Ovary (tissue), 9 donors: ENCODE data around the gene EEIG1. TPM values are rescaled to one million over a fixed set of nuclear protein-coding genes. Genes with fewer than 3 reads are reported as not detected.

Experiments used
- DNase-seq, 5 donors: peaks; one replicate each; pipeline ENCODE4 v3.0.0-alpha.2; 2019 to 2020
- H3K27ac ChIP-seq, 2 donors: fragments of 200-600 bp; one replicate each; pipeline versions ENCODE4 v1.5.1 to v1.8.0; 2019 to 2022
- H3K27me3 ChIP-seq: fragments of 200-600 bp; one replicate; pipeline ENCODE4 v1.8.0; 2022
- H3K36me3 ChIP-seq: fragments of 200-600 bp; sonication (generic); one replicate; pipeline ENCODE4 v1.5.1; 2019
- H3K4me1 ChIP-seq: one replicate; pipeline ENCODE4 v1.8.1; 2013; ENCODE audit warnings: mild to moderate bottlenecking, moderate library complexity; ENCODE audit not compliant: insufficient read depth
- H3K4me3 ChIP-seq: fragments of 200-600 bp; sonication (generic); one replicate; pipeline ENCODE4 v1.5.1; 2017
- H3K9me3 ChIP-seq, 2 donors: fragments of 200-600 bp in 1 of 2; sonication (generic) in 1 of 2; one replicate each; pipeline versions ENCODE4 v1.5.1 to v1.8.1; 2013 to 2019; ENCODE audit warnings: mild to moderate bottlenecking in 1 of 2, moderate library complexity in 1 of 2
- CTCF ChIP-seq, 3 donors: fragments of 450-650 bp in 2 of 3; fragments of 200-600 bp in 1 of 3; IDR thresholded peaks; one replicate each; pipeline versions ENCODE4 v1.5.1 to v1.8.0; 2016 to 2022; ENCODE audit warnings: antibody characterized with exemption in 3 of 3, mild to moderate bottlenecking in 1 of 3
- EP300 ChIP-seq: sonication (generic); formaldehyde crosslinking; IDR thresholded peaks from one replicate; pipeline ENCODE4 v1.6.1; 2017; ENCODE audit warnings: antibody characterized with exemption
- POLR2A ChIP-seq: fragments of 450-650 bp; IDR thresholded peaks from one replicate; pipeline ENCODE4 v1.6.1; 2017; ENCODE audit warnings: antibody characterized with exemption, mild to moderate bottlenecking, moderate library complexity
- WGBS, 3 donors: extraction: QIAGEN DNeasy Blood & Tissue Kit in 1 of 3; methylation state at CpG; one replicate each; pipeline versions ENCODE4 v1.1.5 to v1.1.7; 2013 to 2017; 5-methylcytosine and 5-hydroxymethylcytosine counted together
- intact Hi-C, 4 donors: fragments of 100-400 bp; cut with DNase I; formaldehyde crosslinking; loops; one replicate each; pipeline versions ENCODE4 v1.11.0 to v1.15.1; 2022 to 2023
- polyA plus RNA-seq, 2 donors: library from polyadenylated mRNA; stranded (reverse); fragments of 200-250 nt in 1 of 2; fragments of 350-450 nt in 1 of 2; fragmentation: Illumina TruSeq in 1 of 2; extraction: RNeasy Lipid Tissue Mini Kit (QIAGEN cat#74804) in 1 of 2; gene quantifications; one replicate each; pipeline ENCODE4 v1.2.3, GENCODE V29; 2013 to 2014
- total RNA-seq, 7 donors: library from RNA; depleted of rRNA in 2 of 7; stranded (reverse); fragments of >200 nt in 2 of 7; fragmentation: NEBNext Ultra II Directional in 3 of 7; extraction: Animal tissue kit (Norgen Biotek cat#: 25700) in 3 of 7; gene quantifications; one replicate each; pipeline versions ENCODE4 v1.1.0 to v1.2.4, GENCODE V29; 2016 to 2023
- donor health status: DM: no; HTN: no; CAD: no; lungs with moderate emphysema.
- donor health status: DM: no; HTN: no; CAD: no.
- donor health status: Bipolar disorder and iron deficiency.
- donor health status: DM: yes; HTN: yes; CAD: no.
- donor health status: DM: no; HTN: no; CAD: no.
- donor health status: DM: yes; HTN: yes; CAD: no.

Gene EEIG1
- total and polyA plus RNA-seq, 9 donors, result 8.6 to 104 (median 75.5) TPM

- DNase-seq, result peak in 1 of 5 donors; percentile 33
- Histone ChIP-seq H3K9me3 (no peaks in the 10 kb centered on the region), H3K36me3 (no peaks in the 10 kb centered on the region), H3K4me3 (no peak overlapping the region), H3K27me3 (no peaks in the 10 kb centered on the region), H3K27ac (no peak overlapping the region), H3K4me1 (peaks cover 82% of the 10 kb centered on the region)
- TF ChIP-seq EP300, result no peak
- no peak for TF ChIP-seq CTCF (IDR thresholded peaks at IDR 0.05)
- TF ChIP-seq POLR2A, result no peak
- intact Hi-C loops, result no loop called here
- WGBS, 3 donors, result 61 to 77% (median 74%) methylated on average over 17 of the region's 17 CpGs
These were observed 7.4 kb downstream of the EEIG1 start for GRCh38 chr9:127973169-127974000.

GRCh38 chr9:127972236-127972871 is 8.4 kb downstream of the EEIG1 start:
- Histone ChIP-seq H3K27ac (peak overlapping the region in 1 of 2 donors; percentile 43), H3K4me3 (no peak overlapping the region), H3K27me3 (no peaks in the 10 kb centered on the region), H3K9me3 (no peaks in the 10 kb centered on the region), H3K36me3 (no peaks in the 10 kb centered on the region), H3K4me1 (peaks cover 84% of the 10 kb centered on the region)
- DNase-seq, result peak in 3 of 5 donors; percentile 36 to 47 (median 46)
- TF ChIP-seq CTCF (IDR thresholded peaks at IDR 0.05) (no peak), POLR2A (no peak), EP300 (no peak)
- intact Hi-C loops, result no loop called here
- WGBS, 3 donors, result 42 to 62% (median 47%) methylated on average over 11 to 12 of the region's 12 CpGs

GRCh38 chr9:127971357-127972235 is 9.2 kb downstream of the EEIG1 start:
- intact Hi-C loops, result no loop called here
- Histone ChIP-seq H3K27me3 (no peaks in the 10 kb centered on the region), H3K9me3 (no peaks in the 10 kb centered on the region), H3K4me3 (no peak overlapping the region), H3K4me1 (peaks cover 83% of the 10 kb centered on the region), H3K27ac (peak overlapping the region in 1 of 2 donors; percentile 43), H3K36me3 (no peaks in the 10 kb centered on the region)
- no peak for TF ChIP-seq CTCF (IDR thresholded peaks at IDR 0.05)
- no peak for TF ChIP-seq EP300
- TF ChIP-seq POLR2A, result no peak
- peak in 4 of 5 donors; percentile 22 to 62 (median 50) for DNase-seq
- WGBS, 3 donors, result 46 to 55% (median 53%) methylated on average over 20 of the region's 20 CpGs
